B cell (primary cell): ENCODE data around the gene EPB41L3. TPM values are rescaled to one million over a fixed set of nuclear protein-coding genes. Genes with fewer than 3 reads are reported as not detected.

Experiments used
- ATAC-seq: fragments of 200-7000 bp; cut with Tn5 transposase; one replicate; pipeline ENCODE4 v1.10.0; 2021; ENCODE audit warnings: low read depth, mild to moderate bottlenecking, moderate number of reproducible peaks, moderate library complexity
- CTCF ChIA-PET: fragments of 350-600 bp; sonication (Branson Sonifier 250); formaldehyde crosslinking; loops from one replicate; lab custom pipeline; 2021; ENCODE audit warnings: antibody characterized with exemption, inconsistent platforms; lab: Charles Lee
- POLR2A ChIA-PET: fragments of 350-600 bp; sonication (Branson Sonifier 250); formaldehyde crosslinking; loops from one replicate; lab custom pipeline; 2021; ENCODE audit warnings: antibody characterized with exemption; lab: Charles Lee
- DNase-seq: peaks from one replicate; pipeline ENCODE4 v3.0.0; 2013
- H2AFZ ChIP-seq: 2 replicates; pipeline ENCODE4 v1.6.1; 2012; ENCODE audit warnings: mild to moderate bottlenecking, low read depth, low read length; ENCODE audit not compliant: insufficient read depth, poor library complexity, severe bottlenecking
- H3K27ac ChIP-seq, 2 donors: 1 replicate in 1 of 2; 2 replicates in 1 of 2; pipeline ENCODE4 v1.5.1; 2012 to 2013; ENCODE audit warnings: low read length in 2 of 2, mild to moderate bottlenecking in 2 of 2, moderate library complexity in 1 of 2
- H3K27me3 ChIP-seq, 4 experiments: fragments of 200-600 bp in 1 of 4; sonication (generic) in 1 of 4; replicated peaks in 1 of 4; 1 replicate in 2 of 4; 2 replicates in 2 of 4; pipeline versions ENCODE4 v1.6.1 to v1.7.0; 2013 to 2016; ENCODE audit warnings: low read length in 3 of 4, mild to moderate bottlenecking in 2 of 4, mixed read lengths in 1 of 4, moderate library complexity in 1 of 4; ENCODE audit not compliant: insufficient read depth in 4 of 4, control insufficient read depth in 3 of 4; ENCODE audit errors: control extremely low read depth in 1 of 4
- H3K36me3 ChIP-seq, 2 experiments: replicated peaks in 1 of 2; 1 replicate in 1 of 2; 2 replicates in 1 of 2; pipeline versions ENCODE4 v1.6.1 to v1.7.1; 2013; ENCODE audit warnings: low read length in 1 of 2; ENCODE audit not compliant: insufficient read depth in 2 of 2, control insufficient read depth in 1 of 2; ENCODE audit errors: control extremely low read depth in 1 of 2, extremely low read depth in 1 of 2
- H3K4me1 ChIP-seq, 2 donors: fragments of 200-600 bp in 1 of 2; sonication (generic) in 1 of 2; 1 replicate in 1 of 2; 2 replicates in 1 of 2; pipeline versions ENCODE4 v1.5.1 to v1.6.1; 2013 to 2017; ENCODE audit warnings: low read length in 2 of 2; ENCODE audit not compliant: control insufficient read depth in 2 of 2, insufficient read depth in 2 of 2
- H3K4me2 ChIP-seq: replicated peaks from 2 replicates; pipeline ENCODE3; 2012; ENCODE audit warnings: mild to moderate bottlenecking, low read depth, low read length; ENCODE audit not compliant: poor library complexity, severe bottlenecking
- H3K4me3 ChIP-seq, 5 experiments: fragments of 200-600 bp in 1 of 5; sonication (generic) in 1 of 5; 1 replicate in 3 of 5; 2 replicates in 2 of 5; pipeline versions ENCODE4 v1.5.1 to v1.7.0; 2011 to 2016; ENCODE audit warnings: low read length in 4 of 5, mild to moderate bottlenecking in 4 of 5, low read depth in 2 of 5, control low read depth in 1 of 5, moderate library complexity in 1 of 5; ENCODE audit not compliant: insufficient read depth in 1 of 5; ENCODE audit errors: control extremely low read depth in 1 of 5, extremely low read depth in 1 of 5
- H3K79me2 ChIP-seq: fragments of 200-600 bp; sonication (generic); one replicate; pipeline ENCODE4 v1.6.0; 2016; ENCODE audit warnings: low read length; ENCODE audit not compliant: control insufficient read depth, insufficient read depth
- H3K9ac ChIP-seq: fragments of 200-600 bp; sonication (generic); 2 replicates; pipeline ENCODE4 v1.6.1; 2017; ENCODE audit warnings: mild to moderate bottlenecking, low read length, moderate library complexity
- H3K9me3 ChIP-seq, 3 donors: one replicate each; pipeline versions ENCODE4 v1.6.1 to v1.7.1; 2013; ENCODE audit warnings: low read length in 2 of 3; ENCODE audit not compliant: control insufficient read depth in 2 of 3, insufficient read depth in 1 of 3; ENCODE audit errors: control extremely low read depth in 1 of 3
- H4K20me1 ChIP-seq: 2 replicates; pipeline ENCODE4 v1.6.0; 2012; ENCODE audit warnings: mild to moderate bottlenecking, low read length; ENCODE audit not compliant: insufficient read depth, control insufficient read depth, poor library complexity, severe bottlenecking
- H3K27ac Mint-ChIP-seq: one replicate; pipeline ENCODE4 v1.8.0; 2021; ENCODE audit warnings: mixed read lengths
- H3K27me3 Mint-ChIP-seq: one replicate; pipeline ENCODE4 v1.8.0; 2021; ENCODE audit warnings: mixed read lengths
- H3K4me1 Mint-ChIP-seq: one replicate; pipeline ENCODE4 v1.8.0; 2021; ENCODE audit warnings: mixed read lengths
- H3K4me3 Mint-ChIP-seq: one replicate; pipeline ENCODE4 v1.8.0; 2021; ENCODE audit warnings: mixed read lengths
- H3K9me3 Mint-ChIP-seq: one replicate; pipeline ENCODE4 v1.8.0; 2022; ENCODE audit warnings: mixed read lengths; ENCODE audit not compliant: insufficient read depth
- EZH2 ChIP-seq: IDR thresholded peaks from 2 replicates; pipeline ENCODE4 v1.6.1; 2012; ENCODE audit warnings: borderline replicate concordance, low read depth, mild to moderate bottlenecking, moderate library complexity, low read length; ENCODE audit not compliant: insufficient read depth, poor library complexity, severe bottlenecking
- WGBS: methylation state at CpG from one replicate; pipeline ENCODE4 v1.1.5; 2013; ENCODE audit warnings: missing lambda C conversion rate; ENCODE audit not compliant: insufficient coverage; 5-methylcytosine and 5-hydroxymethylcytosine counted together
- intact Hi-C: fragments of 100-400 bp; cut with micrococcal nuclease; formaldehyde crosslinking; loops from one replicate; pipeline ENCODE4 v1.10.0; 2022
- polyA plus RNA-seq: library from polyadenylated mRNA; depleted of rRNA; stranded (reverse); fragments of >200 nt; gene quantifications from 2 replicates; pipeline ENCODE4 v1.2.3, GENCODE V29; 2012
- total RNA-seq, 2 donors: library from RNA; stranded (reverse); fragments of 120-200 nt in 1 of 2; gene quantifications; 1 replicate in 1 of 2; 2 replicates in 1 of 2; pipeline versions ENCODE4 v1.2.3 to v1.2.4, GENCODE V29; 2013 to 2022
- TF ChIP-seq, protein P1 (sequence below): fragments of 200-600 bp; IDR thresholded peaks from one replicate; pipeline ENCODE4 v1.8.0; 2022; ENCODE audit warnings: antibody characterized with exemption, mild to moderate bottlenecking

The EPB41L3 gene
- total and polyA plus RNA-seq, 2 donors (not counting 1 experiment from before 2014, with no cell fraction given) = 0.57 to 0.58 TPM

DNA sequence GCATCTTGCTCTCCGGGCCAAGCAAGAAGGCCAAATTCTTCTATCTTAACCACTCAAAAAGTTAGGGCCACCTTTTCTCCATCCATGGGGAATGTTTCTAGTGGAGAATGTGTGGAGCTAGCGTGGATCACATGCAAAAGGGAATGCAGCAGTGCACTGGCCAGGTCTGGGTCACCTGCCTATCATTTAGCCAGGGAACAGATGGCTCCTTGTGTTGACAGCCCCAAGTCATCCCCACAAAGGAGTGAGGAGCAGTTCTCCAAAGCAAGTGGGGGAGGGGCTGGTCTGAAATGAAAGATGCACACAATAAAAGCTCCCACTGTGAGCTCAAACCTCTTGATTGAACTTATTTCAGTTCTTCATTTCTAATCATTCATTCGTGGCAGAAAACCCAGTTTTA, 19.1 kb downstream of the EPB41L3 start:
- Histone ChIP-seq H4K20me1 (no peaks in the 10 kb centered on the region), H3K9me3 (no peaks in the 10 kb centered on the region), H3K27me3 (no peaks in the 10 kb centered on the region), H3K4me2 (no peak overlapping the region), H3K9ac (no peak overlapping the region), H3K79me2 (no peaks in the 10 kb centered on the region), H3K36me3 (no peaks in the 10 kb centered on the region), H2AFZ (no peak overlapping the region), H3K4me3 (no peak overlapping the region), H3K4me1 (no peaks in the 10 kb centered on the region), H3K27ac (no peak overlapping the region)
- H3K9me3 Mint-ChIP-seq = no peaks in the 10 kb centered on the region
- H3K27me3 Mint-ChIP-seq = peaks cover 14% of the 10 kb centered on the region
- no peak overlapping the region for H3K4me3 Mint-ChIP-seq
- ChIA-PET POLR2A (no interaction called here), CTCF (no interaction called here)
- TF ChIP-seq, protein P1, sequence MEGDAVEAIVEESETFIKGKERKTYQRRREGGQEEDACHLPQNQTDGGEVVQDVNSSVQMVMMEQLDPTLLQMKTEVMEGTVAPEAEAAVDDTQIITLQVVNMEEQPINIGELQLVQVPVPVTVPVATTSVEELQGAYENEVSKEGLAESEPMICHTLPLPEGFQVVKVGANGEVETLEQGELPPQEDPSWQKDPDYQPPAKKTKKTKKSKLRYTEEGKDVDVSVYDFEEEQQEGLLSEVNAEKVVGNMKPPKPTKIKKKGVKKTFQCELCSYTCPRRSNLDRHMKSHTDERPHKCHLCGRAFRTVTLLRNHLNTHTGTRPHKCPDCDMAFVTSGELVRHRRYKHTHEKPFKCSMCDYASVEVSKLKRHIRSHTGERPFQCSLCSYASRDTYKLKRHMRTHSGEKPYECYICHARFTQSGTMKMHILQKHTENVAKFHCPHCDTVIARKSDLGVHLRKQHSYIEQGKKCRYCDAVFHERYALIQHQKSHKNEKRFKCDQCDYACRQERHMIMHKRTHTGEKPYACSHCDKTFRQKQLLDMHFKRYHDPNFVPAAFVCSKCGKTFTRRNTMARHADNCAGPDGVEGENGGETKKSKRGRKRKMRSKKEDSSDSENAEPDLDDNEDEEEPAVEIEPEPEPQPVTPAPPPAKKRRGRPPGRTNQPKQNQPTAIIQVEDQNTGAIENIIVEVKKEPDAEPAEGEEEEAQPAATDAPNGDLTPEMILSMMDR = no peak
- TF ChIP-seq EZH2 = no peak
- 86% methylated on average over 1 of the region's 3 CpGs for WGBS
- ATAC-seq = no peak
- intact Hi-C loops = no loop called here
- no peak overlapping the region for H3K27ac Mint-ChIP-seq
- H3K4me1 Mint-ChIP-seq = no peaks in the 10 kb centered on the region
- DNase-seq = no peak

- no peaks in the 10 kb centered on the region for H4K20me1 ChIP-seq
- Mint-ChIP-seq H3K4me1 (peaks cover 3% of the 10 kb centered on the region), H3K27me3 (peaks cover 21% of the 10 kb centered on the region), H3K9me3 (no peaks in the 10 kb centered on the region), H3K27ac (no peak overlapping the region), H3K4me3 (no peak overlapping the region)
- H3K9me3 ChIP-seq = no peaks in the 10 kb centered on the region
- 100% methylated on average over 1 of the region's 2 CpGs for WGBS
- H2AFZ ChIP-seq = no peak overlapping the region
- H3K27ac ChIP-seq = no peak overlapping the region
- no peak for ATAC-seq
- intact Hi-C loops = no loop called here
- H3K9ac ChIP-seq = no peak overlapping the region
- H3K4me1 ChIP-seq = peaks cover 2 to 3% of the 10 kb centered on the region in 2 donors
- TF ChIP-seq, protein P1 = no peak
- no peak for TF ChIP-seq EZH2
- ChIA-PET POLR2A (no interaction called here), CTCF (no interaction called here)
- no peaks in the 10 kb centered on the region for H3K36me3 ChIP-seq
- no peaks in the 10 kb centered on the region for H3K27me3 ChIP-seq
- no peaks in the 10 kb centered on the region for H3K79me2 ChIP-seq
- no peak for DNase-seq
- H3K4me2 ChIP-seq = no peak overlapping the region
- no peak overlapping the region for H3K4me3 ChIP-seq
Observed at GRCh38 chr18:5521000-5521399, 22.8 kb downstream of the EPB41L3 start.
